OCI-LY7 (cell line): ENCODE measurements around the gene PARG. TPM values are rescaled to one million over a fixed set of nuclear protein-coding genes. Genes with fewer than 3 reads are reported as not detected.
"Not testable (repeated sequence)": the region's sequence is repeated elsewhere in the genome, so short reads cannot be mapped to it uniquely, and the experiment has no call there.

Experiments
- BruUV-seq: library from RNA; stranded (reverse); fragments of 400-500 nt; replicated peaks from 2 replicates; lab custom pipeline; 2021; lab: Mats Ljungman, UMichigan
- CTCF ChIA-PET: fragments of 300-600 bp; sonication (Branson Sonifier 250); formaldehyde crosslinking; loops from one replicate; lab custom pipeline; 2022; ENCODE audit warnings: antibody characterized with exemption; ENCODE audit not compliant: unreplicated experiment; lab: Charles Lee
- POLR2A ChIA-PET: fragments of 300-600 bp; sonication (Branson Sonifier 250); formaldehyde crosslinking; loops from one replicate; lab custom pipeline; 2022; ENCODE audit warnings: antibody characterized with exemption; lab: Charles Lee
- DNase-seq: peaks from one replicate; pipeline ENCODE4 v3.0.0-alpha.2; 2015; ENCODE audit warnings: low spot score
- H2AFZ ChIP-seq: fragments of 200-600 bp; sonication (generic), shearing (Covaris generic); 2 replicates; pipeline ENCODE4 v1.6.1; 2014; ENCODE audit warnings: mild to moderate bottlenecking, antibody characterized with exemption, low read length, moderate library complexity
- H3K27ac ChIP-seq: fragments of 200-600 bp; sonication (generic); 2 replicates; pipeline ENCODE4 v1.5.1; 2014; ENCODE audit warnings: mixed run types, low read depth, mild to moderate bottlenecking, moderate library complexity, low read length, inconsistent platforms; ENCODE audit not compliant: poor library complexity, severe bottlenecking
- H3K36me3 ChIP-seq: fragments of 200-600 bp; sonication (generic); 2 replicates; pipeline ENCODE4 v1.6.1; 2014; ENCODE audit warnings: mild to moderate bottlenecking, antibody characterized with exemption, low read length, moderate library complexity, mixed read lengths; ENCODE audit not compliant: insufficient read depth
- H3K4me1 ChIP-seq: fragments of 200-600 bp; sonication (generic); 2 replicates; pipeline ENCODE4 v1.5.1; 2014; ENCODE audit warnings: mild to moderate bottlenecking, low read length; ENCODE audit not compliant: insufficient read depth, poor library complexity, severe bottlenecking
- H3K4me2 ChIP-seq: fragments of 200-600 bp; sonication (generic); 2 replicates; pipeline ENCODE4 v1.6.1; 2014; ENCODE audit warnings: mild to moderate bottlenecking, low read length
- H3K4me3 ChIP-seq: fragments of 200-600 bp; sonication (generic); 2 replicates; pipeline ENCODE4 v1.5.1; 2014; ENCODE audit warnings: mild to moderate bottlenecking, low read depth, low read length; ENCODE audit not compliant: poor library complexity, severe bottlenecking
- H3K79me2 ChIP-seq: fragments of 200-600 bp; sonication (generic); 2 replicates; pipeline ENCODE4 v1.6.1; 2016; ENCODE audit warnings: low read depth, mild to moderate bottlenecking, low read length, moderate library complexity, mixed read lengths; ENCODE audit not compliant: insufficient read depth
- H3K9me2 ChIP-seq: fragments of 200-600 bp; sonication (generic); 2 replicates; pipeline ENCODE4 v1.6.1; 2016; ENCODE audit warnings: mild to moderate bottlenecking, low read length, mixed read lengths; ENCODE audit not compliant: insufficient read depth
- H3K9me3 ChIP-seq: fragments of 200-600 bp; sonication (generic); 2 replicates; pipeline ENCODE4 v1.6.1; 2014; ENCODE audit warnings: mild to moderate bottlenecking, mixed run types, low read length, mixed read lengths
- H4K20me1 ChIP-seq: fragments of 200-600 bp; sonication (generic); 2 replicates; pipeline ENCODE4 v1.6.1; 2014; ENCODE audit warnings: mild to moderate bottlenecking, antibody characterized with exemption, low read length, moderate library complexity, mixed read lengths; ENCODE audit not compliant: insufficient read depth
- EZH2phosphoT487 ChIP-seq: fragments of 200-600 bp; sonication (generic); IDR thresholded peaks from 2 replicates; pipeline ENCODE4 v1.6.1; 2018; ENCODE audit warnings: low read depth, borderline replicate concordance, mild to moderate bottlenecking, mixed run types, antibody characterized with exemption, low read length, moderate library complexity, mixed read lengths
- intact Hi-C: fragments of 100-400 bp; cut with micrococcal nuclease; formaldehyde crosslinking; loops from one replicate; pipeline ENCODE4 v1.10.0; 2022; ENCODE audit not compliant: unreplicated experiment
- total RNA-seq, 2 experiments: library from RNA; depleted of rRNA in 1 of 2; stranded (reverse); fragments of >200 nt in 1 of 2; shearing (Covaris generic) in 1 of 2; gene quantifications; 2 replicates each; pipeline ENCODE4 v1.2.3, GENCODE V29; 2014 to 2022
- TF ChIP-seq, protein P1 (sequence below): fragments of 200-600 bp; sonication (generic); conservative IDR thresholded peaks from 2 replicates; pipeline ENCODE4 v1.5.1; 2014; ENCODE audit warnings: mild to moderate bottlenecking, antibody characterized with exemption, low read length, moderate library complexity, mixed read lengths

PARG gene
- total RNA-seq, 2 experiments from 2014 or later: 40.5 to 46.9 TPM

DNA sequence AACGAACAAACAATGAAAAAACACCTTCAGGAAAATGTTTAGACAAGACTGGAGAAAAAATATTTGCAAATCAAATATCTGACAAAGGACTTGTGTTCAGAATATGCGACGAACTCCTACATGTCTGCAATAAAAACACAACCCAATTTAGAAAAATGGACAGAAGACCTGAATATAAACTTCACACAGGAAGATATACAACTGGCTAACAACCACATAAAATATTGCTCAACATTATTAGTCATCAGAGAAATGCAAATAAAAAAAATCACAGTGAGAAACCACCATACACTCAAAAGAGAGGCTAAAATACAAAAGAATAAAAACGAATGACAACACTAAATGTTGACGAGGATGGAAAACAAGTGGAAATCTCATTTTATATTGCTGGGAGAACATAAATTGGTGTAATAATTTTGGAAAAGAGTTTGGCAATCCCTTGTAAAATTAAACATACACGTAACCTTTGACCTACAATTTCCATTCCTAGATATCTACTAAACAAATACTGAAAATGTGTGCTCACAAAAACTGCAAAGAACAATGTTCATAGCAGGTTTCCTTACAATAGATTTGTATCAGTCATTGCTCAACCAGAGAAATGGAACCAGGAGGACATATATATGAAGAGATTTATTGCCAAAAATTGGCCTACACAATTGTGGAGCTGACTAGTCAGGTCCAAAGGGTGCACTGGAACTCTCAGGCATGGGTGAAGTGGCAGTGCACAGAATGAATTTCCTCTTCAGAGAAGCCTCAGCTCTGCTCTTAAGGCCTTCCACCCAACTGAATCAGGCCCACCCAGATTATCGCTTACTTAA is 96.8 kb downstream of the PARG start:
- Histone ChIP-seq H3K9me3 (no peaks in the 10 kb centered on the region), H3K4me2 (no peak overlapping the region), H2AFZ (no peak overlapping the region), H3K4me1 (no peaks in the 10 kb centered on the region), H3K9me2 (no peaks in the 10 kb centered on the region), H3K27ac (no peak overlapping the region), H3K79me2 (no peaks in the 10 kb centered on the region), H4K20me1 (no peaks in the 10 kb centered on the region), H3K36me3 (peaks cover 46% of the 10 kb centered on the region), H3K4me3 (no peak overlapping the region)
- BruUV-seq: no TSS peak
- ChIA-PET POLR2A (no interaction called here), CTCF (no interaction called here)
- no peak for TF ChIP-seq EZH2phosphoT487
- TF ChIP-seq, protein P1, sequence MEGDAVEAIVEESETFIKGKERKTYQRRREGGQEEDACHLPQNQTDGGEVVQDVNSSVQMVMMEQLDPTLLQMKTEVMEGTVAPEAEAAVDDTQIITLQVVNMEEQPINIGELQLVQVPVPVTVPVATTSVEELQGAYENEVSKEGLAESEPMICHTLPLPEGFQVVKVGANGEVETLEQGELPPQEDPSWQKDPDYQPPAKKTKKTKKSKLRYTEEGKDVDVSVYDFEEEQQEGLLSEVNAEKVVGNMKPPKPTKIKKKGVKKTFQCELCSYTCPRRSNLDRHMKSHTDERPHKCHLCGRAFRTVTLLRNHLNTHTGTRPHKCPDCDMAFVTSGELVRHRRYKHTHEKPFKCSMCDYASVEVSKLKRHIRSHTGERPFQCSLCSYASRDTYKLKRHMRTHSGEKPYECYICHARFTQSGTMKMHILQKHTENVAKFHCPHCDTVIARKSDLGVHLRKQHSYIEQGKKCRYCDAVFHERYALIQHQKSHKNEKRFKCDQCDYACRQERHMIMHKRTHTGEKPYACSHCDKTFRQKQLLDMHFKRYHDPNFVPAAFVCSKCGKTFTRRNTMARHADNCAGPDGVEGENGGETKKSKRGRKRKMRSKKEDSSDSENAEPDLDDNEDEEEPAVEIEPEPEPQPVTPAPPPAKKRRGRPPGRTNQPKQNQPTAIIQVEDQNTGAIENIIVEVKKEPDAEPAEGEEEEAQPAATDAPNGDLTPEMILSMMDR: no peak
- intact Hi-C loops: no loop called here
- DNase-seq: no peak

GRCh38 chr10:49842333-49842628 is 99.5 kb downstream of the PARG start:
- POLR2A ChIA-PET, H3K27ac ChIP-seq, H3K9me3 ChIP-seq, H3K79me2 ChIP-seq, H4K20me1 ChIP-seq, H2AFZ ChIP-seq, CTCF ChIA-PET, H3K9me2 ChIP-seq, H3K4me1 ChIP-seq, BruUV-seq, DNase-seq, H3K4me3 ChIP-seq, intact Hi-C loops, H3K4me2 ChIP-seq: not testable (repeated sequence)
- peaks cover 69% of the 10 kb centered on the region for H3K36me3 ChIP-seq

- no peak overlapping the region for H3K4me2 ChIP-seq
- intact Hi-C loops: no loop called here
- no peaks in the 10 kb centered on the region for H3K9me3 ChIP-seq
- no peak overlapping the region for H2AFZ ChIP-seq
- ChIA-PET POLR2A (interaction anchor here (0.6 kb wide), 1 partner anchor 26 kb away, joined by 3 read pairs; no protein-coding TSS in a partner anchor), CTCF (no interaction called here)
- H3K27ac ChIP-seq: no peak overlapping the region
- no peaks in the 10 kb centered on the region for H3K79me2 ChIP-seq
- DNase-seq: no peak
- TF ChIP-seq EZH2phosphoT487: no peak
- TF ChIP-seq, protein P1: no peak
- H3K9me2 ChIP-seq: no peaks in the 10 kb centered on the region
- BruUV-seq: no TSS peak
- H4K20me1 ChIP-seq: no peaks in the 10 kb centered on the region
- peaks cover 75% of the 10 kb centered on the region for H3K36me3 ChIP-seq
- H3K4me1 ChIP-seq: no peaks in the 10 kb centered on the region
- H3K4me3 ChIP-seq: no peak overlapping the region
Measured at GRCh38 chr10:49841615-49842332, 100.1 kb downstream of the PARG start.
